ENCODE results near the gene PSTPIP1.

Gene PSTPIP1

DNA sequence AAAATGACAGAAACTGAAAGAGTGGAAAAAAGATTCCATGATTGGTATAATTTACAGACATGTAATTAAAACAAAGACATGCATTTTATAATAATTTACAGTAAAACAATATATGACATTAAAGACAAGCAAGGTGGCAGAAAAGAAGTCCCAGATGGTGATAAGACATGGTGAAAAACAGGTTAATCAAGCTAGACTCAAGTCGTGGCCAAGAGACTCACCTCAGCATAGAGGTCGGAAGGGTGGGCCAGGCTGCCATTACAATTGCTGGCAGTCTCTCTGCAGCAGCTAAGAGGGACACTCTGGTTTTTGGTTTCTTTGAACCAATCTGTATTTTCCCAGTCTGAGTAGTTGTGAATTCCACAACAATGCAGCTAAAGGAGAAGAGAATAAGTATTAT lies 57.6 kb downstream of the PSTPIP1 start:
- no peak overlapping the region for H3K4me2 ChIP-seq (ENCODE audit: low read length)
- H3K27me3 ChIP-seq (ENCODE audit: control insufficient read depth, insufficient read depth, low read length) = no peaks in the 10 kb centered on the region
- H3K79me2 ChIP-seq = no peaks in the 10 kb centered on the region
- H3K36me3 ChIP-seq (ENCODE audit: control insufficient read depth, insufficient read depth, low read length) = no peaks in the 10 kb centered on the region
- no peak overlapping the region for H3K4me3 ChIP-seq (ENCODE audit: low read depth, low read length)
- H2AFZ ChIP-seq = no peak overlapping the region
- no peak overlapping the region for H3K27ac ChIP-seq
- no peaks in the 10 kb centered on the region for H3K4me1 ChIP-seq
- TF ChIP-seq, protein P1, sequence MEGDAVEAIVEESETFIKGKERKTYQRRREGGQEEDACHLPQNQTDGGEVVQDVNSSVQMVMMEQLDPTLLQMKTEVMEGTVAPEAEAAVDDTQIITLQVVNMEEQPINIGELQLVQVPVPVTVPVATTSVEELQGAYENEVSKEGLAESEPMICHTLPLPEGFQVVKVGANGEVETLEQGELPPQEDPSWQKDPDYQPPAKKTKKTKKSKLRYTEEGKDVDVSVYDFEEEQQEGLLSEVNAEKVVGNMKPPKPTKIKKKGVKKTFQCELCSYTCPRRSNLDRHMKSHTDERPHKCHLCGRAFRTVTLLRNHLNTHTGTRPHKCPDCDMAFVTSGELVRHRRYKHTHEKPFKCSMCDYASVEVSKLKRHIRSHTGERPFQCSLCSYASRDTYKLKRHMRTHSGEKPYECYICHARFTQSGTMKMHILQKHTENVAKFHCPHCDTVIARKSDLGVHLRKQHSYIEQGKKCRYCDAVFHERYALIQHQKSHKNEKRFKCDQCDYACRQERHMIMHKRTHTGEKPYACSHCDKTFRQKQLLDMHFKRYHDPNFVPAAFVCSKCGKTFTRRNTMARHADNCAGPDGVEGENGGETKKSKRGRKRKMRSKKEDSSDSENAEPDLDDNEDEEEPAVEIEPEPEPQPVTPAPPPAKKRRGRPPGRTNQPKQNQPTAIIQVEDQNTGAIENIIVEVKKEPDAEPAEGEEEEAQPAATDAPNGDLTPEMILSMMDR (IDR thresholded peaks at IDR 0.05) = no peak
- H3K9ac ChIP-seq = no peak overlapping the region
- H3K9me3 ChIP-seq (ENCODE audit: control insufficient read depth, low read length) = no peaks in the 10 kb centered on the region

DNA sequence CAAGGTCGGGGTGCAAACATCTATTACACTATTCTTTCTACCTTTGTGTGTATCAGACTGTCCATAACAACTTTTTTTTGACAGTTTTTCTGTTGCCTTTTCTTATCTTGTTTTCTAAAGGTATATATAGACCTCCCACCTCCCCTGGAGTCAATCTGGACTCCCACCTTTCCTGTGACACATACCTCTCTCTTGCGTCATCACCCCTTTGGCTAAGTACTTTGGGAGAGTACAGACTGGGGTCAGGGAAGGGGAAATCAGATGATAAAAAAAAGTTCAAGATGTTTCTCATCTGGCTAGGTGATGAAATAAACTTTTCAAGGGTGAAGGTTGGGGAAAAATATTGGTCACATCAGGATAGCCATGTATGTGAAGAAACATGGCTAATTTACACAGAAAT lies 58.8 kb downstream of the PSTPIP1 start:
- Histone ChIP-seq H3K4me2 (ENCODE audit: low read length) (no peak overlapping the region), H3K79me2 (peaks cover 2% of the 10 kb centered on the region), H3K4me1 (no peaks in the 10 kb centered on the region), H3K27ac (no peak overlapping the region), H3K4me3 (ENCODE audit: low read depth, low read length) (no peak overlapping the region), H3K36me3 (ENCODE audit: control insufficient read depth, insufficient read depth, low read length) (no peaks in the 10 kb centered on the region), H3K9me3 (ENCODE audit: control insufficient read depth, low read length) (no peaks in the 10 kb centered on the region), H2AFZ (no peak overlapping the region), H3K27me3 (ENCODE audit: control insufficient read depth, insufficient read depth, low read length) (no peaks in the 10 kb centered on the region), H3K9ac (no peak overlapping the region)
- TF ChIP-seq, protein P1 (IDR thresholded peaks at IDR 0.05) = no peak

DNA sequence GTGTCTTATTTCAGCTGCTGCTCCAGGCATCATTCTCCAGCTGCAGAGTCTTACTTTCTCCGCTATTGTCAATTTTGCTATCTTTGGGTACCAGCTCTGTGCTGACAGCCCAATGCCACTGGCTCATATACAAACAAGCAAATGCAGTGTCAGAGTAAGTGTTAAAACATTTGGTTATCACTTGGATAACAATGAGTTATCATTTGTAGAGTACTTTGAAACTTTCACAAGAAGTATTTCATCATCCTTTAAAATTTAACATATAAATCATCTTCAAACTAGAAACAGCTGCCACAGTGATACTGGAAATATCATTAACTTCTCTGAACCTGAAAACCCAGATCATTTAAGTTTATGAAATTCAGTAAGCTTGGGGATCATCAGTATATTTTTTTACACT lies 62.1 kb downstream of the PSTPIP1 start:
- H3K4me1 ChIP-seq = peaks cover 12% of the 10 kb centered on the region
- H3K9me3 ChIP-seq (ENCODE audit: control insufficient read depth, low read length) = no peaks in the 10 kb centered on the region
- no peak overlapping the region for H2AFZ ChIP-seq
- no peak overlapping the region for H3K27ac ChIP-seq
- H3K79me2 ChIP-seq = peaks cover 2% of the 10 kb centered on the region
- H3K27me3 ChIP-seq (ENCODE audit: control insufficient read depth, insufficient read depth, low read length) = no peaks in the 10 kb centered on the region
- H3K4me3 ChIP-seq (ENCODE audit: low read depth, low read length) = no peak overlapping the region
- H3K9ac ChIP-seq = no peak overlapping the region
- H3K36me3 ChIP-seq (ENCODE audit: control insufficient read depth, insufficient read depth, low read length) = no peaks in the 10 kb centered on the region
- TF ChIP-seq, protein P1 (IDR thresholded peaks at IDR 0.05) = no peak
- no peak overlapping the region for H3K4me2 ChIP-seq (ENCODE audit: low read length)

DNA sequence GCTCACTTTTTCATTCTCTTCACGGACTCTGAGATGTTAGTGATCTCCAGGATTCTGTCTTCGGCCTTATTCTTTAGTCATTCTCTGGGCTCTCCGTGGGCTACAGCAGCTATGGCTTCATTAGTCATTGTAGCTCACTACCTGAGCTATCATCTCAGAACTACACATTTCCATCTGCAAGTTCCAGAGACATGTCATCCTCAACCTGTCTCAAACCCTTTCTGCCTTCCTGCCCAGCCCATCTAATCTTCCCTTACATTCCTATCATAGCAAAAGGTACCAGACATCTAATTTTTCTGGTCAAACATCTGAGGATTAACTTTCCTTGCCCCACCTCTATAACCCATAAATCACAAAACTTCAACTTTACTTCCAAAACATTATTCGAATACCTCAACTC lies 62.8 kb downstream of the PSTPIP1 start:
- Histone ChIP-seq H3K36me3 (ENCODE audit: control insufficient read depth, insufficient read depth, low read length) (no peaks in the 10 kb centered on the region), H3K79me2 (peaks cover 2% of the 10 kb centered on the region), H3K4me2 (ENCODE audit: low read length) (no peak overlapping the region), H3K4me1 (peaks cover 12% of the 10 kb centered on the region), H3K27me3 (ENCODE audit: control insufficient read depth, insufficient read depth, low read length) (no peaks in the 10 kb centered on the region), H3K9me3 (ENCODE audit: control insufficient read depth, low read length) (no peaks in the 10 kb centered on the region), H2AFZ (no peak overlapping the region), H3K9ac (no peak overlapping the region), H3K4me3 (ENCODE audit: low read depth, low read length) (no peak overlapping the region), H3K27ac (no peak overlapping the region)
- TF ChIP-seq, protein P1 (IDR thresholded peaks at IDR 0.05) = no peak

DNA sequence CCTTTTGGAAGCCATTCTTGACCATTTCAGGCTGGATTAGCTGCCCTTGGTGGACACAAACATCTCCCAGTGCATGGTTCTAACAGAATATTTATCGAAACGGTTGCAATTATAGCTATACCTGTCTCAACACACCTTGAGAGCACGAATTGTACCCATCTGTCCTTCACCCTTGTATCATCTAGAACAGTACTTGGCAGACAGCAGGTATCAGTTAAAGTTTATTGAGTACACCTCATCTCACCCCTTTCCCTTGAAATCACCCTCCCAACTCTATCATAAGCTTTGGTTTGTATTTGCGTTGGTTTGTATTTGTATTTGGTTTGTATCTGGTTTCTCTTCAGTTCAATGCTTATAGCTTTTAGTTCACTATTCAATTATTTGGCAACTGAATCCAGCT lies 63.5 kb downstream of the PSTPIP1 start:
- TF ChIP-seq, protein P1 (IDR thresholded peaks at IDR 0.05) = no peak
- Histone ChIP-seq H3K4me1 (peaks cover 12% of the 10 kb centered on the region), H3K36me3 (ENCODE audit: control insufficient read depth, insufficient read depth, low read length) (no peaks in the 10 kb centered on the region), H3K27me3 (ENCODE audit: control insufficient read depth, insufficient read depth, low read length) (no peaks in the 10 kb centered on the region), H3K27ac (no peak overlapping the region), H2AFZ (no peak overlapping the region), H3K79me2 (peaks cover 2% of the 10 kb centered on the region), H3K4me3 (ENCODE audit: low read depth, low read length) (no peak overlapping the region), H3K9me3 (ENCODE audit: control insufficient read depth, low read length) (no peaks in the 10 kb centered on the region), H3K9ac (no peak overlapping the region), H3K4me2 (ENCODE audit: low read length) (no peak overlapping the region)

Data from parathyroid adenoma (tissue), 2 donors.